Neural cell (in vitro differentiated cells): ENCODE measurements around the gene HOXA3. TPM values are rescaled to one million over a fixed set of nuclear protein-coding genes. Genes with fewer than 3 reads are reported as not detected.
A peak's percentile ranks its signal among the peaks of the same experiment; 100 is the strongest.

Experiments
- H2AFZ ChIP-seq: fragments of 200-600, 300-800 bp; sonication (generic), shearing (Covaris generic); 2 replicates; pipeline ENCODE4 v1.6.0; 2014; ENCODE audit warnings: low read depth, mild to moderate bottlenecking, antibody characterized with exemption, low read length, moderate library complexity
- H3F3A ChIP-seq: fragments of 200-600 bp; shearing (Covaris generic); 2 replicates; pipeline ENCODE4 v1.6.1; 2016; ENCODE audit warnings: mild to moderate bottlenecking, moderate library complexity, mixed read lengths, antibody characterized with exemption, low read length; ENCODE audit not compliant: insufficient read depth, poor library complexity, severe bottlenecking
- H3K27ac ChIP-seq: fragments of 200-600, 300-800 bp; sonication (generic), shearing (Covaris generic); 2 replicates; pipeline ENCODE4 v1.5.1; 2014; ENCODE audit warnings: mild to moderate bottlenecking, low read length, moderate library complexity
- H3K27me3 ChIP-seq: fragments of 300-800, 200-600 bp; sonication (generic), shearing (Covaris generic); 2 replicates; pipeline ENCODE4 v1.6.0; 2014; ENCODE audit warnings: mild to moderate bottlenecking, low read depth, low read length, moderate library complexity; ENCODE audit not compliant: insufficient read depth
- H3K36me3 ChIP-seq: fragments of 300-800, 200-600 bp; sonication (generic), shearing (Covaris generic); 2 replicates; pipeline ENCODE4 v1.5.1; 2014; ENCODE audit warnings: mild to moderate bottlenecking, antibody characterized with exemption, low read length, moderate library complexity; ENCODE audit not compliant: insufficient read depth
- H3K4me2 ChIP-seq: fragments of 300-800, 200-600 bp; sonication (generic), shearing (Covaris generic); 2 replicates; pipeline ENCODE4 v1.6.0; 2014; ENCODE audit warnings: mild to moderate bottlenecking, low read length
- H3K4me3 ChIP-seq: fragments of 300-800, 200-600 bp; sonication (generic), shearing (Covaris generic); 2 replicates; pipeline ENCODE4 v1.5.1; 2014; ENCODE audit warnings: mild to moderate bottlenecking, low read length, moderate library complexity
- H3K79me2 ChIP-seq: fragments of 200-600 bp; shearing (Covaris generic); replicated peaks from 2 replicates; pipeline ENCODE4 v1.6.0; 2014; ENCODE audit warnings: mild to moderate bottlenecking, low read length, moderate library complexity; ENCODE audit not compliant: insufficient read depth
- H3K9ac ChIP-seq: fragments of 300-800, 200-600 bp; sonication (generic), shearing (Covaris generic); 2 replicates; pipeline ENCODE4 v1.6.1; 2016; ENCODE audit warnings: mild to moderate bottlenecking, low read length, mixed read lengths
- H3K9me2 ChIP-seq: fragments of 200-600 bp; shearing (Covaris generic); 2 replicates; pipeline ENCODE4 v1.6.1; 2016; ENCODE audit warnings: mild to moderate bottlenecking, low read length, mixed read lengths; ENCODE audit not compliant: insufficient read depth
- H3K9me3 ChIP-seq: fragments of 200-600, 300-800 bp; sonication (generic), shearing (Covaris generic); 2 replicates; pipeline ENCODE4 v1.6.1; 2016; ENCODE audit warnings: mild to moderate bottlenecking, mixed run types, low read length, moderate library complexity, mixed read lengths
- H4K20me1 ChIP-seq: fragments of 200-600 bp; shearing (Covaris generic); 2 replicates; pipeline ENCODE4 v1.6.1; 2016; ENCODE audit warnings: mild to moderate bottlenecking, mixed run types; ENCODE audit not compliant: insufficient read depth
- CTCF ChIP-seq: fragments of 450-650 bp; IDR thresholded peaks from 2 replicates; pipeline ENCODE4 v1.5.1; 2014; ENCODE audit warnings: antibody characterized with exemption, mild to moderate bottlenecking, moderate library complexity; ENCODE audit not compliant: poor library complexity, severe bottlenecking
- EP300 ChIP-seq: fragments of 450-650 bp; conservative IDR thresholded peaks from 2 replicates; pipeline ENCODE4 v1.6.1; 2014; ENCODE audit warnings: antibody characterized with exemption, mild to moderate bottlenecking, moderate library complexity; ENCODE audit not compliant: poor library complexity, severe bottlenecking
- EZH2 ChIP-seq: fragments of 200-600, 300-800 bp; shearing (Covaris generic), sonication (generic); IDR thresholded peaks from 2 replicates; pipeline ENCODE4 v1.6.1; 2014; ENCODE audit warnings: antibody characterized with exemption, low read length, borderline replicate concordance, mild to moderate bottlenecking; ENCODE audit not compliant: insufficient read depth, poor library complexity, severe bottlenecking
- MXI1 ChIP-seq: fragments of 450-650 bp; conservative IDR thresholded peaks from 2 replicates; pipeline ENCODE4 v1.6.1; 2014; ENCODE audit warnings: antibody characterized with exemption, mild to moderate bottlenecking; ENCODE audit not compliant: poor library complexity, severe bottlenecking
- POLR2AphosphoS5 ChIP-seq: IDR thresholded peaks from 2 replicates; pipeline ENCODE4 v1.6.1; 2012
- RAD21 ChIP-seq: fragments of 450-650 bp; conservative IDR thresholded peaks from 2 replicates; pipeline ENCODE4 v1.6.1; 2014; ENCODE audit warnings: antibody characterized with exemption, mild to moderate bottlenecking, moderate library complexity
- REST ChIP-seq: IDR thresholded peaks from 2 replicates; pipeline ENCODE4 v1.6.1; 2012; ENCODE audit warnings: borderline replicate concordance
- SMC3 ChIP-seq: fragments of 450-650 bp; conservative IDR thresholded peaks from 2 replicates; pipeline ENCODE4 v1.6.1; 2014; ENCODE audit warnings: antibody characterized with exemption, mild to moderate bottlenecking, moderate library complexity; ENCODE audit not compliant: poor library complexity
- TAF1 ChIP-seq: IDR thresholded peaks from 2 replicates; pipeline ENCODE4 v1.6.1; 2012; ENCODE audit warnings: low read depth
- polyA plus RNA-seq: library from polyadenylated mRNA; depleted of rRNA; stranded (reverse); fragments of >200 nt; gene quantifications from 2 replicates; pipeline ENCODE4 v1.2.3, GENCODE V29; 2014

The HOXA3 gene
- polyA plus RNA-seq, 1 donor from 2014 or later, result not detected

GRCh38 chr7:27102581-27103442 lies 49.6 kb downstream of the HOXA3 start, which contains the start of gene HOXA2:
HOXA2 (minus strand) TSS chr7:27102683; CDS start chr7:27102500, 183 bp downstream.
- Histone ChIP-seq H3K79me2 (no peaks in the 10 kb centered on the region), H3K4me3 (no peak within 1 kb of the TSS), H3K9ac (no peak within 1 kb of the TSS), H3K27me3 (peaks cover 100% of the 10 kb centered on the region), H3K27ac (no peak within 1 kb of the TSS), H3K9me3 (no peaks in the 10 kb centered on the region), H3K36me3 (no peaks in the 10 kb centered on the region), H3F3A (no peaks in the 10 kb centered on the region), H3K4me2 (no peak within 1 kb of the TSS), H3K9me2 (no peaks in the 10 kb centered on the region), H2AFZ (no peak within 1 kb of the TSS), H4K20me1 (no peaks in the 10 kb centered on the region)
- TF ChIP-seq RAD21 (no peak), EZH2 (peak; percentile 58)

GRCh38 chr7:27101957-27102580 lies 50.3 kb downstream of the HOXA3 start:
- H3K9me2 ChIP-seq, result no peaks in the 10 kb centered on the region
- H3F3A ChIP-seq, result no peaks in the 10 kb centered on the region
- H3K9ac ChIP-seq, result no peak overlapping the region
- TF ChIP-seq MXI1, result no peak
- no peak for TF ChIP-seq REST
- no peak for TF ChIP-seq TAF1
- no peak for TF ChIP-seq POLR2AphosphoS5
- TF ChIP-seq EP300, result no peak
- TF ChIP-seq SMC3, result no peak
- TF ChIP-seq EZH2, result no peak
- TF ChIP-seq RAD21, result no peak
- TF ChIP-seq CTCF, result no peak
- H2AFZ ChIP-seq, result no peak overlapping the region
- no peak overlapping the region for H3K4me2 ChIP-seq
- H3K79me2 ChIP-seq, result no peaks in the 10 kb centered on the region
- no peaks in the 10 kb centered on the region for H3K36me3 ChIP-seq
- H3K27me3 ChIP-seq, result peaks cover 100% of the 10 kb centered on the region
- H3K9me3 ChIP-seq, result no peaks in the 10 kb centered on the region
- no peak overlapping the region for H3K4me3 ChIP-seq
- no peak overlapping the region for H3K27ac ChIP-seq
- H4K20me1 ChIP-seq, result no peaks in the 10 kb centered on the region
